Measurements from ENCODE around the gene CD3E. TPM values are rescaled to one million over a fixed set of nuclear protein-coding genes. Genes with fewer than 3 reads are reported as not detected.

The CD3E gene
- total and polyA plus RNA-seq, 2 experiments from 2014 or later: not detected

DNA sequence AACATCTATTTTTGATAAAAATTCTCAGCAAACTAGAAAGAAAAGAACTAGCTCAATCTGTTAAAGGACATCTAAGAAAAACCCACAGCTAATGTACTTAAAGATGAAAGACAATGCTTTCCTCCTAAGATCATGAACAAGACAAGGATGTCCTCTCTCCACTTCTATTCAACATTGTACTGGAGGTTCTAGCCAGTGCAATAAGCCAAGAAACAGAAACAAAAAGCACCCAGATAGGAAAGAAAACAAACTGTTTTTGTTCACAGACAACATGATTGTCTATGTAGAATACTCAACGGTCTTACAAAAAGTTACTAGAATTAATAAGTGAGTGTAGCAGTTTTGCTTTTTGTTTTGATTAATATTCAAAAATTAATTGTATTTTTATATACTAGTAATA, 30.2 kb downstream of the CD3E start:
- TF ChIP-seq STAT1 (IDR thresholded peaks at IDR 0.05; ENCODE audit: unreplicated experiment): no peak
- TF ChIP-seq, protein P1, sequence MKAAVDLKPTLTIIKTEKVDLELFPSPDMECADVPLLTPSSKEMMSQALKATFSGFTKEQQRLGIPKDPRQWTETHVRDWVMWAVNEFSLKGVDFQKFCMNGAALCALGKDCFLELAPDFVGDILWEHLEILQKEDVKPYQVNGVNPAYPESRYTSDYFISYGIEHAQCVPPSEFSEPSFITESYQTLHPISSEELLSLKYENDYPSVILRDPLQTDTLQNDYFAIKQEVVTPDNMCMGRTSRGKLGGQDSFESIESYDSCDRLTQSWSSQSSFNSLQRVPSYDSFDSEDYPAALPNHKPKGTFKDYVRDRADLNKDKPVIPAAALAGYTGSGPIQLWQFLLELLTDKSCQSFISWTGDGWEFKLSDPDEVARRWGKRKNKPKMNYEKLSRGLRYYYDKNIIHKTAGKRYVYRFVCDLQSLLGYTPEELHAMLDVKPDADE (IDR thresholded peaks at IDR 0.05): no peak
- TF ChIP-seq, protein P2, sequence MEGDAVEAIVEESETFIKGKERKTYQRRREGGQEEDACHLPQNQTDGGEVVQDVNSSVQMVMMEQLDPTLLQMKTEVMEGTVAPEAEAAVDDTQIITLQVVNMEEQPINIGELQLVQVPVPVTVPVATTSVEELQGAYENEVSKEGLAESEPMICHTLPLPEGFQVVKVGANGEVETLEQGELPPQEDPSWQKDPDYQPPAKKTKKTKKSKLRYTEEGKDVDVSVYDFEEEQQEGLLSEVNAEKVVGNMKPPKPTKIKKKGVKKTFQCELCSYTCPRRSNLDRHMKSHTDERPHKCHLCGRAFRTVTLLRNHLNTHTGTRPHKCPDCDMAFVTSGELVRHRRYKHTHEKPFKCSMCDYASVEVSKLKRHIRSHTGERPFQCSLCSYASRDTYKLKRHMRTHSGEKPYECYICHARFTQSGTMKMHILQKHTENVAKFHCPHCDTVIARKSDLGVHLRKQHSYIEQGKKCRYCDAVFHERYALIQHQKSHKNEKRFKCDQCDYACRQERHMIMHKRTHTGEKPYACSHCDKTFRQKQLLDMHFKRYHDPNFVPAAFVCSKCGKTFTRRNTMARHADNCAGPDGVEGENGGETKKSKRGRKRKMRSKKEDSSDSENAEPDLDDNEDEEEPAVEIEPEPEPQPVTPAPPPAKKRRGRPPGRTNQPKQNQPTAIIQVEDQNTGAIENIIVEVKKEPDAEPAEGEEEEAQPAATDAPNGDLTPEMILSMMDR (conservative IDR thresholded peaks at IDR 0.05; ENCODE audit: low read depth in 2 of 2): no peak
- TF ChIP-seq CREB1 (CRISPR knock-in tag; IDR thresholded peaks at IDR 0.05; ENCODE audit: low read depth): no peak
- no peak for TF ChIP-seq NANOG (IDR thresholded peaks at IDR 0.05; ENCODE audit: borderline replicate concordance)
- TF ChIP-seq ZNF114 (CRISPR knock-in tag; IDR thresholded peaks at IDR 0.05): no peak
- TF ChIP-seq EZH2 (IDR thresholded peaks at IDR 0.05; ENCODE audit: low read depth, unreplicated experiment): no peak
- TF ChIP-seq JUNB (IDR thresholded peaks at IDR 0.05; ENCODE audit: unreplicated experiment): no peak
- TF ChIP-seq, protein P3, sequence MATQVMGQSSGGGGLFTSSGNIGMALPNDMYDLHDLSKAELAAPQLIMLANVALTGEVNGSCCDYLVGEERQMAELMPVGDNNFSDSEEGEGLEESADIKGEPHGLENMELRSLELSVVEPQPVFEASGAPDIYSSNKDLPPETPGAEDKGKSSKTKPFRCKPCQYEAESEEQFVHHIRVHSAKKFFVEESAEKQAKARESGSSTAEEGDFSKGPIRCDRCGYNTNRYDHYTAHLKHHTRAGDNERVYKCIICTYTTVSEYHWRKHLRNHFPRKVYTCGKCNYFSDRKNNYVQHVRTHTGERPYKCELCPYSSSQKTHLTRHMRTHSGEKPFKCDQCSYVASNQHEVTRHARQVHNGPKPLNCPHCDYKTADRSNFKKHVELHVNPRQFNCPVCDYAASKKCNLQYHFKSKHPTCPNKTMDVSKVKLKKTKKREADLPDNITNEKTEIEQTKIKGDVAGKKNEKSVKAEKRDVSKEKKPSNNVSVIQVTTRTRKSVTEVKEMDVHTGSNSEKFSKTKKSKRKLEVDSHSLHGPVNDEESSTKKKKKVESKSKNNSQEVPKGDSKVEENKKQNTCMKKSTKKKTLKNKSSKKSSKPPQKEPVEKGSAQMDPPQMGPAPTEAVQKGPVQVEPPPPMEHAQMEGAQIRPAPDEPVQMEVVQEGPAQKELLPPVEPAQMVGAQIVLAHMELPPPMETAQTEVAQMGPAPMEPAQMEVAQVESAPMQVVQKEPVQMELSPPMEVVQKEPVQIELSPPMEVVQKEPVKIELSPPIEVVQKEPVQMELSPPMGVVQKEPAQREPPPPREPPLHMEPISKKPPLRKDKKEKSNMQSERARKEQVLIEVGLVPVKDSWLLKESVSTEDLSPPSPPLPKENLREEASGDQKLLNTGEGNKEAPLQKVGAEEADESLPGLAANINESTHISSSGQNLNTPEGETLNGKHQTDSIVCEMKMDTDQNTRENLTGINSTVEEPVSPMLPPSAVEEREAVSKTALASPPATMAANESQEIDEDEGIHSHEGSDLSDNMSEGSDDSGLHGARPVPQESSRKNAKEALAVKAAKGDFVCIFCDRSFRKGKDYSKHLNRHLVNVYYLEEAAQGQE (IDR thresholded peaks at IDR 0.05; ENCODE audit: unreplicated experiment): no peak
- TF ChIP-seq, protein P4, sequence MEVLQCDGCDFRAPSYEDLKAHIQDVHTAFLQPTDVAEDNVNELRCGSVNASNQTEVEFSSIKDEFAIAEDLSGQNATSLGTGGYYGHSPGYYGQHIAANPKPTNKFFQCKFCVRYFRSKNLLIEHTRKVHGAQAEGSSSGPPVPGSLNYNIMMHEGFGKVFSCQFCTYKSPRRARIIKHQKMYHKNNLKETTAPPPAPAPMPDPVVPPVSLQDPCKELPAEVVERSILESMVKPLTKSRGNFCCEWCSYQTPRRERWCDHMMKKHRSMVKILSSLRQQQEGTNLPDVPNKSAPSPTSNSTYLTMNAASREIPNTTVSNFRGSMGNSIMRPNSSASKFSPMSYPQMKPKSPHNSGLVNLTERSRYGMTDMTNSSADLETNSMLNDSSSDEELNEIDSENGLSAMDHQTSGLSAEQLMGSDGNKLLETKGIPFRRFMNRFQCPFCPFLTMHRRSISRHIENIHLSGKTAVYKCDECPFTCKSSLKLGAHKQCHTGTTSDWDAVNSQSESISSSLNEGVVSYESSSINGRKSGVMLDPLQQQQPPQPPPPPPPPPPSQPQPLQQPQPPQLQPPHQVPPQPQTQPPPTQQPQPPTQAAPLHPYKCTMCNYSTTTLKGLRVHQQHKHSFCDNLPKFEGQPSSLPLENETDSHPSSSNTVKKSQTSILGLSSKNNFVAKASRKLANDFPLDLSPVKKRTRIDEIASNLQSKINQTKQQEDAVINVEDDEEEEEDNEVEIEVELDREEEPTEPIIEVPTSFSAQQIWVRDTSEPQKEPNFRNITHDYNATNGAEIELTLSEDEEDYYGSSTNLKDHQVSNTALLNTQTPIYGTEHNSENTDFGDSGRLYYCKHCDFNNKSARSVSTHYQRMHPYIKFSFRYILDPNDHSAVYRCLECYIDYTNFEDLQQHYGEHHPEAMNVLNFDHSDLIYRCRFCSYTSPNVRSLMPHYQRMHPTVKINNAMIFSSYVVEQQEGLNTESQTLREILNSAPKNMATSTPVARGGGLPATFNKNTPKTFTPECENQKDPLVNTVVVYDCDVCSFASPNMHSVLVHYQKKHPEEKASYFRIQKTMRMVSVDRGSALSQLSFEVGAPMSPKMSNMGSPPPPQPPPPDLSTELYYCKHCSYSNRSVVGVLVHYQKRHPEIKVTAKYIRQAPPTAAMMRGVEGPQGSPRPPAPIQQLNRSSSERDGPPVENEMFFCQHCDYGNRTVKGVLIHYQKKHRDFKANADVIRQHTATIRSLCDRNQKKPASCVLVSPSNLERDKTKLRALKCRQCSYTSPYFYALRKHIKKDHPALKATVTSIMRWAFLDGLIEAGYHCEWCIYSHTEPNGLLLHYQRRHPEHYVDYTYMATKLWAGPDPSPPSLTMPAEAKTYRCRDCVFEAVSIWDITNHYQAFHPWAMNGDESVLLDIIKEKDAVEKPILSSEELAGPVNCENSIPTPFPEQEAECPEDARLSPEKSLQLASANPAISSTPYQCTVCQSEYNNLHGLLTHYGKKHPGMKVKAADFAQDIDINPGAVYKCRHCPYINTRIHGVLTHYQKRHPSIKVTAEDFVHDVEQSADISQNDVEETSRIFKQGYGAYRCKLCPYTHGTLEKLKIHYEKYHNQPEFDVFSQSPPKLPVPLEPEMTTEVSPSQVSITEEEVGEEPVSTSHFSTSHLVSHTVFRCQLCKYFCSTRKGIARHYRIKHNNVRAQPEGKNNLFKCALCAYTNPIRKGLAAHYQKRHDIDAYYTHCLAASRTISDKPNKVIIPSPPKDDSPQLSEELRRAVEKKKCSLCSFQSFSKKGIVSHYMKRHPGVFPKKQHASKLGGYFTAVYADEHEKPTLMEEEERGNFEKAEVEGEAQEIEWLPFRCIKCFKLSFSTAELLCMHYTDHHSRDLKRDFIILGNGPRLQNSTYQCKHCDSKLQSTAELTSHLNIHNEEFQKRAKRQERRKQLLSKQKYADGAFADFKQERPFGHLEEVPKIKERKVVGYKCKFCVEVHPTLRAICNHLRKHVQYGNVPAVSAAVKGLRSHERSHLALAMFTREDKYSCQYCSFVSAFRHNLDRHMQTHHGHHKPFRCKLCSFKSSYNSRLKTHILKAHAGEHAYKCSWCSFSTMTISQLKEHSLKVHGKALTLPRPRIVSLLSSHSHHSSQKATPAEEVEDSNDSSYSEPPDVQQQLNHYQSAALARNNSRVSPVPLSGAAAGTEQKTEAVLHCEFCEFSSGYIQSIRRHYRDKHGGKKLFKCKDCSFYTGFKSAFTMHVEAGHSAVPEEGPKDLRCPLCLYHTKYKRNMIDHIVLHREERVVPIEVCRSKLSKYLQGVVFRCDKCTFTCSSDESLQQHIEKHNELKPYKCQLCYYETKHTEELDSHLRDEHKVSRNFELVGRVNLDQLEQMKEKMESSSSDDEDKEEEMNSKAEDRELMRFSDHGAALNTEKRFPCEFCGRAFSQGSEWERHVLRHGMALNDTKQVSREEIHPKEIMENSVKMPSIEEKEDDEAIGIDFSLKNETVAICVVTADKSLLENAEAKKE (CRISPR knock-in tag; IDR thresholded peaks at IDR 0.05): no peak
- TF ChIP-seq EZH2phosphoT487 (IDR thresholded peaks at IDR 0.05; ENCODE audit: unreplicated experiment): no peak
- TF ChIP-seq ZNF331 (CRISPR knock-in tag; IDR thresholded peaks at IDR 0.05; ENCODE audit: low read depth): no peak
- no peak for TF ChIP-seq POLR2AphosphoS5 (IDR thresholded peaks at IDR 0.05; ENCODE audit: low read depth)
- Histone ChIP-seq H3K36me3 (ENCODE audit: insufficient read depth) (no peaks in the 10 kb centered on the region), H3K4me2 (no peak overlapping the region), H3K9me2 (ENCODE audit: insufficient read depth) (no peaks in the 10 kb centered on the region), H3K27me3 (ENCODE audit: insufficient read depth) (no peaks in the 10 kb centered on the region), H3K4me3 (no peak overlapping the region), H3K4me1 (ENCODE audit: insufficient read depth) (no peaks in the 10 kb centered on the region), H4K20me1 (replicated peaks; ENCODE audit: insufficient read depth) (no peaks in the 10 kb centered on the region), H2AFZ (no peak overlapping the region), H3K27ac (ENCODE audit: low read depth) (no peak overlapping the region), H3K79me2 (replicated peaks; ENCODE audit: insufficient read depth) (no peaks in the 10 kb centered on the region), H3F3A (replicated peaks; ENCODE audit: low read depth) (no peaks in the 10 kb centered on the region)
- no peak for ATAC-seq
- Mint-ChIP-seq H3K9me3 (peaks cover 23% of the 10 kb centered on the region), H3K4me1 (no peaks in the 10 kb centered on the region), H3K4me3 (no peak overlapping the region), H3K27me3 (ENCODE audit: insufficient read depth, low read depth, poor library complexity) (peaks cover 8% of the 10 kb centered on the region), H3K27ac (no peak overlapping the region), H3K36me3 (ENCODE audit: low read depth) (peaks cover 7% of the 10 kb centered on the region; the same call in 2 of the 3 replicates)
- DNase-seq (ENCODE audit: low spot score): no peak
